GM19395 (cell line): ENCODE measurements around the gene PGA3.
"Not testable (repeated sequence)": the region's sequence is repeated elsewhere in the genome, so short reads cannot be mapped to it uniquely, and the experiment has no call there.

Experiments
- ATAC-seq: cut with Tn5 transposase; IDR thresholded peaks from one replicate; pipeline ENCODE4 v1.9.1; 2021; ENCODE audit warnings: mild to moderate bottlenecking, moderate library complexity; ENCODE audit not compliant: unreplicated experiment

The PGA3 gene

GRCh38 chr11:61202950-61203746 lies at the start of gene PGA3:
TSS of gene PGA3 (plus strand) at chr11:61203515. CDS start at chr11:61203565, 50 bp downstream.
- ATAC-seq = not testable (repeated sequence)

DNA sequence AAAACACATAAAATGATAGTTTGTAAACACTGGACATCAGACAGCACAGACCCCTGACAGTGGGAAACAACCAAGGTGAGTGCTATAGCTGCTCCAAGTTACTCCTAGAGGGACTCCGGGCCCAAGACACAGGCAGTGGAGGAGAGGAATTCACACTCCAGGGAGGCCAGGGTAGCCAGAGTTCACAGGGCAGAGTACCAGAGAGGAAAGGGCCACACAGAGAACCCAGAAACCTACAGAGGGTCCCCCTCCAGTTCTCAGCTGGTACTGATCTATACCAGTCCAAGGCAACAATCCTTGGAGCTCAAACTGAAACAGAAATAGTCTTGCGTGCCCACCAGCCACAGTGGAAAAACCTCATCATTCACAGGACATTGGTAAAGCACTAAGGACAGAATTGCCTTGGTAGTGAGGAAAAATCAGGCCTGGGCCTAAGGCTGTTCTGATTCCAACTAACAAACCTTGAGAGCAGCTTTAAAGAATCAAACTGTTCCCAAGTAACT lies 49.7 kb upstream of the PGA3 start:
- ATAC-seq = no peak

DNA sequence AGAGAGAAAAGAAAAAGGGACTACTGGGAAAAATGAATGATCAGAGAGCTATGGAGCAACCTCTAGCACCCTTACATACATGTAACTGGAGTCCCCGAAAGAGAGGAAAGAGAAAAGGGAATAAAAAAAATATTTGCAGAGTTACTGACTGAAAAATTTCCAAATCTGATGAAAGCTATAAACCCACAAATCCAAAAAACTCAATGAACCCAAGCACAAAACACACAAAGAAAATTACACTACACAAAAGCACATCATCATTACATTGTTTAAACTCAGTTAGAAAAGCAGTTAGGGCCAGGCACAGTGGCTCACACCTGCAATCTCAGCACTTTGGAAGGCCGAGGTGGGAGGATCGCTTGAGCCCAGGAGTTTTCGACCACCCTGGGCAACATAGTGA lies 48.8 kb upstream of the PGA3 start:
- no peak for ATAC-seq

GRCh38 chr11:61155312-61155711 lies 48.0 kb upstream of the PGA3 start:
- no peak for ATAC-seq

- ATAC-seq = no peak
Measured at GRCh38 chr11:61155741-61156140, 47.6 kb upstream of the PGA3 start.

DNA sequence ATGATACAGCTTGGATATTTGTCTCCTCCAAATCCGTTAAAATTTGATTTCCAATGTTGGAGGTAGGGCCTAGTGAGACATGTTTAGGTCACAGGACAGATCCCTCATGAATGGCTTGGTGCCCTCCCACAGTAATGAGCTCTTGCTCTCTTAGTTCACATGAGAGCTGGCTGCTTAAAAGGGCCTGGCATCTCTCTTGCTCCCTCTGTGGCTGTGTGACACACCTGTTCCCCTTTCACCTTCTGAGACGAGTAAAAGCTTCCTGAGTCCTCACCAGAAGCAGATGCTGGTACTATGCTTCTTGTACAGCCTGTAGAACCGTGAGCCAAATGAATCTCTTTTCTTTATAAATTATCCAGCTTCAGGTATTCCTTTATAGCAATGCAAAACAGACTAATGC lies 45.6 kb upstream of the PGA3 start:
- ATAC-seq = no peak

DNA sequence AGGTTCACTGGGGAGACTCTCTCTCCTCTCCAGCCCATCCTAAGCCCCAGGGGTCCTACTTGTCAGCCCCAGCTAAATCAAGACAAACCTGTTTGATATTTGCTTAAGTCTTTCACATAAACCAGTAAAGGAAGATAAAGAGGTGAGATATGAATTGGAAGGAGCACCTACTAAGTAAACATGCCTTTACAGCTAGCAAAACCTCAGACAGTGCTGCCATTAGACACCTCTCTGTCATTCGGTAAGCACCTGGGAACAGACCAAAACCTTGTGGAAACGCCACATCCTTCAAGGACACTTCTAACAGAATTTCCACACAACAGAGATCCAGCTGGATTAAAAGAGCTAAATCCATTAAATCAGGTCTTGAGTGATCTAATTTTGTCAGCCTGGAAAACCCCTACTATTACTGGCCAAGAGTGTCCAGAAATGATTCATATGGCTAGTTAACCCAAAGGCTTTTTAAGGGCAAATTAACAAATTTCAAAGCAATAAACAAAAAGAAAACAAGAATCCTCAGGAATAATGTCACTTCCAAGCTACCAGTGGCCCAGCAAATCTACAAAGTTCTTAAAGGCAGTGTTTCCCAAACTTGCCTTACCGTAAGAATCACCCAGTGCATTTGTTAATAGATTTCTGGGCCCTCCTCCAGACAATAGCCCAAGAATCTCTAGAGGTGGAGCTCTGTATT lies 44.5 kb upstream of the PGA3 start:
- ATAC-seq = no peak

GRCh38 chr11:61160487-61161189 lies 42.7 kb upstream of the PGA3 start:
- ATAC-seq = no peak

DNA sequence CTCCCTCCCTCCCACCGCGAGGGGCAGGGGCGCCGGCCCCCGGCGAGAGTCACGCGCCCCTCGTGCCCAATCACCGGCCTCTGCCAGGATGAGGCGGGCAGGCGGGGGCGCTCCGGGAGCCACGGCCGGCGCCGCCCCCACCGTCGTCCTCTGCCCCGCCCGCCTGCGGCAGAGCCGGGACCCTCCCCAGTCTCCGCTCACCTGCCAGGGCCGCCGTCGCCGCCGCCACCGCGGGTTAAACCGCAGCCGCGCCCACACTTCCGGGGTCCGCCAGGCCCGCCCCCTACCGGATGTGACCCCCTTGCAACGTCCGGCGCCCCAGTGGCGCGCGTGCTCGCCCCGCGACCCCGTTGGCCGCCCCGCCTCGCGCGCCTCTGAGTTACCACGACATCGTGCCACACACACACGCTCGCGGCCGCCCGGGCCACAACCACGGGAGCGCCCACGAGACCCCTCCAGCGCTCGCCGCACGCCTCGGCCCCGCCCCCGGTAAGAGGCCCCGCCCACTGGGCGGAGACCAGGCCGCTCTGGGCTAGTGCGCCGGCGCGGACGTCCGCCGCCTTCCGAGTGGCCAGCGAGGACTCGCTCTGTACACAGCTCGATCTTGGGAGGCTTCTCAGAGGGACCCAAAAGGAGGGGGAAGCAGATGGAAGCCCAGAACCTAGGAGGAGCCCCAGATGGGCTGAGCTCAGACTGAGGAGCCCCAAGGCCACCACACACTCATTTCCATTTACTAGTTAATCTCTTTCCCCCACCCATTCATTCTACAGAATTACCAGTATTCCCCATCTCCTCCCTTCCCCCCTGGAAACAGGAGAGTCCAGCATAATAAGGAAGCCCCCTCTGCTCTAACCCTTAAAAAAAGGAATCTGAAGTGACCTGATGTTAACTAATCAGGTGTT lies 41.9 kb upstream of the PGA3 start, which contains the start of gene VPS37C:
TSS of gene VPS37C (minus strand) at position 237 of the 902 bp plus-strand sequence. CDS start 22,597 bp downstream, outside the sequence.
- ATAC-seq = peak; percentile 79

DNA sequence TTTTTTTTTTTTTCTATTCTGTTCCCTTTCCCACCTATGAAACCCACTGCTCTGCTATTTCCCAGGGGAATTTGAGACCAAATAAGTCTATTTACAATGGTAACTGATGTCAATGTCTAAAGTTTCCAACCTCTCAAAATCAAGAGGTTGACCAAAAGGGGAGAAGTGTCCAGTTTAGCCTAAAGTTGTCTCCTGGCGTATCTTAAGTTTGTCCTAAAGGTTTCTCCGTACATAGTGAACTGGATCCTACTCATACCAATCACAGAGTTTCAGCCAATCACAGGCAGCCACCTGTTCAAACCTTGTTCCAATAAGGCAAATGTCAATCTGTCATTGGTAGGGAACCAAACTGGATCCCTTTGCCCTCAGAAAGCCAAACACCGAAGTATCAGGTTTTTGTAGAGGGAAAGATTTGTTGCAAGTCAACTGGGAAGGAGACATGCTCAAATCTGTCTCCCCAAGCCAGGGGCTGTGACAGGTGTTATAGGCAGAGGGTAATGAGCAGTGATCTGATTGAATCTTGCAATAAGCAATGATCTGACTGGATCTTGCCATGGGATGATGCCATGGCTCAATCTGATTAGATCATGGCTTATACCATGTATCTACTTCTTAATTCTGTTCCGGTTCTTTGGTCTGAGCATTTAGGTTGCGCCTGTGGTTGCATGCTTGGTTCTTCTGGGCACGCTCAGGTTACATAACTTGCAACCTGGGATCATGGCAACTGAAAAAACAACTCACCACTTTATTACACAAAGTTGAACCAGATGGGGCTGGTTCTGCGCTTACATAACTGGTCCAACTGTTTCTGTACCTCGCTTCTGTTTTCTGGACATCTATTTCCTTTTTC lies 41.0 kb upstream of the PGA3 start:
- no peak for ATAC-seq

DNA sequence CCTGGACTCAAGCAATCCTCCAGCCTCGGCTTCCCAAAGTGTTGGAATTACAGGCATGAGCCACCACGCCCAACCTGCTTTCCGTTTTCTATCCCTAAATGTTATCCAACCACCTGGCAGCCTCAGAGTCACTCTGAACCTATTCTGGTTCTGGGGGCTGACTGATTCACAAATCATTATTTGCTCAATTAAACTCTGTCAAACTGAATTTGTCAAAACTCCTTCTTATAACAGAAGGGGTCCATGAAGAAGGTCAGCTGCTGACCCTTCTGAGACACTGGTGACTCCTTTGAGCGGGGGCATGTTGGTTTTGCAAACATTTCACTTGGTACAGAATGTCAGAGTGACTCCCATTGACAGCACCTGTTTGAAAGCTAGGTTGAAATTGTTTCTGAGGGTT lies 40.3 kb upstream of the PGA3 start:
- ATAC-seq = no peak

GRCh38 chr11:61163714-61164605 lies 39.4 kb upstream of the PGA3 start:
- no peak for ATAC-seq

DNA sequence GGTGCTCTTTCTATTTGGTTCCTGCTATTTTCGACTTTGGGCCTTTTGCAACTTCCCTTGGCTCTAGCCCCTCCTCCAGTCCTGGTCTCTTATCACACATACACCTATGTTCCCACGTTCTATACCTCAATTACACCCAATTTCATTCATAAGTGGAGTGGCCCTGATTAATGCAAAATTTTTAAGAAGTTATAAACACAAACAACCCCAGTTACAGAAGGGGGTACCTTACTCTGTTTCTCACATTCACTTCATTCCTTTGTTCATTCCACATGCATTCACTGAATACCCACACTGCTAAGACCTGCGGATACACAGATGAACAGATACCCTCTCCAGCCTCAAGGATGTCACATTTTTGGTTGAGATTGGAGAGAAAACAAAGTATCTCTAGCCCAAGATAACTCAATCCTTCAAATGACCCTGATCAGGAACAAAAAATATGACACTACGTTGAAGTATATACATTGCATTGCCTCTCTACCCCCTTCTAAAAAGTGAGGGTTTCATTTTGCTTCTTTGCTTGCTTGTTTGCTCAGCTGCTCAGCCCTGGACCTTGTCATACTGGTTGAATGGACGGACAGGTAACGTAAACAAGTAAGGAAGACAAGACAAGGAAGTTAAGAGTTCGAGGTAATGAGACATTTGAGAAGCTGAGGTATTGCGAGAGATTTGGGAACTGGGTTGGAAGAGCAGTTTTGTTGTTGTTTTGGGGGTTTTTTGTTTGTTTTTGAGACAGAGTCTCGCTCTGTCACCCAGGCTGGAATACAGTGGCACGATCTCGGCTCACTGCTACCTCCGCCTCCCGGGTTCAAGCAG lies 38.5 kb upstream of the PGA3 start:
- no peak for ATAC-seq

DNA sequence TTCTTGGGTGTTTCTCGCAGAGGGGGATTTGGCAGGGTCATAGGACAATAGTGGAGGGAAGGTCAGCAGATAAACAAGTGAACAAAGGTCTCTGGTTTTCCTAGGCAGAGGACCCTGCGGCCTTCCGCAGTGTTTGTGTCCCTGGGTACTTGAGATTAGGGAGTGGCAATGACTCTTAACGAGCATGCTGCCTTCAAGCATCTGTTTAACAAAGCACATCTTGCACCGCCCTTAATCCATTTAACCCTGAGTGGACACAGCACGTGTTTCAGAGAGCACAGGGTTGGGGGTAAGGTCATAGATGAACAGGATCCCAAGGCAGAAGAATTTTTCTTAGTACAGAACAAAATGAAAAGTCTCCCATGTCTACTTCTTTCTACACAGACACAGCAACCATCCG lies 37.5 kb upstream of the PGA3 start:
- not testable (repeated sequence) for ATAC-seq

- not testable (repeated sequence) for ATAC-seq
Measured at GRCh38 chr11:61166331-61166730, 37.0 kb upstream of the PGA3 start.

- ATAC-seq = no peak
Measured at GRCh38 chr11:61168042-61168688, 35.1 kb upstream of the PGA3 start.

DNA sequence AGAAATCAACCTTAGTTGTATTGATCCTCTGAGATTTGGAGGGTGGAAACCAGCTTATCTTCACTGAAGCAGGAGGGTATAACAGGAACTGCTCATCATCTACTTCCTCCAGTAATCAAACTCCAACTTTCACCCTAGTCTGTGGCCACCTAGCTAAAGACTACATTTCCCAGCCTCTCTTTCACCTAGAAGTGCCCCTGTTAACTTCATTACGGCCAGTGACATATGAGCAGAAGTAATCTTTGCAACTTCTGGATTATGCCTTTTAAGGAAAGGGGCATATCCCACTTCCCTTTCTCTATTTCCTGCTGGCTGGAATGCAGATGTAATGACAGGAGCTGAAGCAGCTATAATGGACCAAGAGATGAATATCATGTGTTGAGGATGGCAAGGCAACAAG lies 34.5 kb upstream of the PGA3 start:
- no peak for ATAC-seq
